Activated CD4-positive, alpha-beta T cell treated with anti-CD3 and anti-CD28 coated beads, Interleukin-2, amount 10 ng/mL, durations not matched to agents 7 days and 5 days (primary cell): Measurements from ENCODE around the gene STRADA. TPM values are rescaled to one million over a fixed set of nuclear protein-coding genes. Genes with fewer than 3 reads are reported as not detected.

Experiments
- CTCF ChIA-PET: fragments of 350-600 bp; sonication (Branson Sonifier 250); formaldehyde crosslinking; loops from one replicate; lab custom pipeline; 2021; ENCODE audit warnings: antibody characterized with exemption; lab: Charles Lee
- POLR2A ChIA-PET: fragments of 350-600 bp; sonication (Branson Sonifier 250); formaldehyde crosslinking; loops from one replicate; lab custom pipeline; 2021; ENCODE audit warnings: antibody characterized with exemption; lab: Charles Lee
- DNase-seq: peaks from one replicate; pipeline ENCODE4 v3.0.0-alpha.2; 2020
- H3K27ac Mint-ChIP-seq: one replicate; pipeline ENCODE4 v1.8.0; 2021; ENCODE audit warnings: mild to moderate bottlenecking, moderate library complexity, mixed read lengths
- H3K27me3 Mint-ChIP-seq: one replicate; pipeline ENCODE4 v1.8.0; 2021; ENCODE audit warnings: mixed read lengths
- H3K36me3 Mint-ChIP-seq: one replicate; pipeline ENCODE4 v1.8.0; 2021; ENCODE audit warnings: low read depth, mixed read lengths
- H3K4me1 Mint-ChIP-seq: one replicate; pipeline ENCODE4 v1.8.0; 2021; ENCODE audit warnings: mixed read lengths
- H3K4me3 Mint-ChIP-seq: one replicate; pipeline ENCODE4 v1.8.0; 2021; ENCODE audit warnings: mild to moderate bottlenecking, moderate library complexity, mixed read lengths
- H3K9me3 Mint-ChIP-seq: one replicate; pipeline ENCODE4 v1.8.0; 2021; ENCODE audit warnings: mixed read lengths
- total RNA-seq, 2 experiments: library from RNA; stranded (reverse); gene quantifications; one replicate each; pipeline ENCODE4 v1.2.3, GENCODE V29; 2021

The STRADA gene
- total RNA-seq, 2 experiments from 2014 or later = 46.8 to 49.0 TPM

DNA sequence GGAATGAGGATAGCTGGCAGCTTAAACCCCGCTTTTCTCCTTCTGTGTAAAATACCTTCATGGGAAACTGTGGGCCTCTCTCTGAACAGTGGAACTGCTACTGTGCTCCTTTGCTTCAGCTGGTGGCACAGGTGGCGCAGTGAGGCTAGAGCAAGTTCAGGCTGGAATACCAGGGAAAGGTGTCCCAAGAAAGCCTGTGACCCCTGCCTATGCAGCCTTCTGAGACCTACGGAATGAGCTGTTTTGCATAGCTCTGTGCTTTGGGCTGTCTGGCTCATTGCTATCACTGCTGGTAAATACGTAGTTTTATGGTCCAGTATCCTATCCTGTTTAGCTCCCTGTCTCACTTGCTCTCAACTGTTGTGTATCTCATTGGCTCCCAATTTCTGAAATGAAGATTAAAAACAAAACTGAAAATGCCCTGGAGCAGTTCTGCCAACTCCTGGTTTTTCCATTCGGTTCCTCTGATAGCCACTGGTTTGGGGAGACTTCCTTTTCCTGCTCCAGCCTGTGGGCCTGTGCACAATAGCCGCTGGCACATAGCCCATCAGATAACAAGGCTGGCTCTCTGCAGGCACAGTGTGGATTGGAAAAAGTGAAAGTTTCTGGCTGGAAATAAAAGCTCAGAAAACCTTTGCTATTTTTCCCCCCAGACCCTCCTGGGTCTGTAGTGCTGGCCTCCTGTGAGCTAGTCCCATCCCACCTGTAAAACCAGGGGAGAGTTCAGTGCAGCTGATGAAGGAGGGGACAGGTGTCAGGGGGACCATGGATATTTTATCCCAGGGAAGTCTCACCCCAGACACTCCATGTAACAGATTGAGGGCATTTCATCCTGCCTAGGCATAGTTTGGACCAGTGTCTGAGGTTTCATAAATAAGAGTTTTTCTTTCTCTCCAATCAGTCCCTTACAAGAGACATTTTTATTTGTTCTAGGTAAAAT, 65.7 kb downstream of the STRADA start:
- Mint-ChIP-seq H3K36me3 (peaks cover 31% of the 10 kb centered on the region), H3K4me1 (peaks cover 3% of the 10 kb centered on the region), H3K27ac (peak overlapping the region; percentile 58), H3K9me3 (no peaks in the 10 kb centered on the region), H3K27me3 (no peaks in the 10 kb centered on the region), H3K4me3 (no peak overlapping the region)
- ChIA-PET CTCF (interaction anchor here (0.5 to 2.0 kb wide), 9 partner anchors 10 to 865 kb away, joined by 3 to 8 read pairs (median 3); no protein-coding TSS in a partner anchor), POLR2A (no interaction called here)
- DNase-seq = no peak

DNA sequence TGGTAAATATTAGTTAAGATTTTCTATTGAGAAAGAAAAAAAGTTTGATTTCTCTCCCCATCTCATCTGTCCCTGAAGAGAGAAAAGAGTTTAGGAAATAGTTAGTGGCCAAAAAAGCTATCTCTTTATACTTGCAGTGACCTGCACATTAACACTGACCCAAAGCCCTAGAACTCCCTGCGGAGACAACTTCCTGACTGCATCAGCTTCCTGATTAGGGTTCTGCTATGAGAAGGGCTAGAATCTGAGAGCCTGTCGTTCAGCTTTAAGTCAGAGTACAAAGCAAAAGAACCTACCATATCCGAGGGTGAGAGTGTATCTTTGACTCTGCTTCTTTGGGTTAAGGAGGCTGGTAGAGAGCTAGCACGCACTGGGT, 66.4 kb downstream of the STRADA start:
- H3K27ac Mint-ChIP-seq = no peak overlapping the region
- H3K4me3 Mint-ChIP-seq = no peak overlapping the region

DNA sequence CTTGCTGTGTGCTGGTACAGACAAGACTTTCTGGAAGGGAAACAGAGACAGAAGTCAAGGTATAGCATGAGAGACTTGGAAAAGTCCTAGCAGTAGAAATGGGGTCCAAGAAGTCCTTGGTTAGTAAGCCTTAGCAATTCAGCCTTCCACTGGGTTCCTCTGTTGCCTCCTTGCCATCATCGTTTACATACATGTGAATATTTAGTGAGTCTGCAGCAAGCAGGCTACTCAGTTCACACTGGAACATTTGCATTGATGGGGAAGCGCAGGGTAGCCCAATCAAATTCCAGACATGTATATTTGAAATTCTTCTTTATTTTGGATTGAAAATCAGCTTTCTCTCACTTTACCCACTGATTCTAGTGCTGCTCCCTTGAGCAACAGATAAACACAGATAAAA, 68.7 kb downstream of the STRADA start:
- Mint-ChIP-seq H3K4me1 (peaks cover 3% of the 10 kb centered on the region), H3K9me3 (no peaks in the 10 kb centered on the region), H3K36me3 (peaks cover 28% of the 10 kb centered on the region), H3K27ac (no peak overlapping the region), H3K27me3 (no peaks in the 10 kb centered on the region), H3K4me3 (no peak overlapping the region)
- DNase-seq = no peak
- ChIA-PET CTCF (no interaction called here), POLR2A (no interaction called here)

More for the DNA sequence above, 66.4 kb downstream of the STRADA start:
- DNase-seq = no peak
- ChIA-PET POLR2A (no interaction called here), CTCF (interaction anchor here (0.5 to 2.0 kb wide), 7 partner anchors 9 to 866 kb away, joined by 3 to 8 read pairs (median 3); no protein-coding TSS in a partner anchor)
- peaks cover 31% of the 10 kb centered on the region for H3K36me3 Mint-ChIP-seq
- no peaks in the 10 kb centered on the region for H3K27me3 Mint-ChIP-seq
- H3K9me3 Mint-ChIP-seq = no peaks in the 10 kb centered on the region
- peaks cover 3% of the 10 kb centered on the region for H3K4me1 Mint-ChIP-seq

DNA sequence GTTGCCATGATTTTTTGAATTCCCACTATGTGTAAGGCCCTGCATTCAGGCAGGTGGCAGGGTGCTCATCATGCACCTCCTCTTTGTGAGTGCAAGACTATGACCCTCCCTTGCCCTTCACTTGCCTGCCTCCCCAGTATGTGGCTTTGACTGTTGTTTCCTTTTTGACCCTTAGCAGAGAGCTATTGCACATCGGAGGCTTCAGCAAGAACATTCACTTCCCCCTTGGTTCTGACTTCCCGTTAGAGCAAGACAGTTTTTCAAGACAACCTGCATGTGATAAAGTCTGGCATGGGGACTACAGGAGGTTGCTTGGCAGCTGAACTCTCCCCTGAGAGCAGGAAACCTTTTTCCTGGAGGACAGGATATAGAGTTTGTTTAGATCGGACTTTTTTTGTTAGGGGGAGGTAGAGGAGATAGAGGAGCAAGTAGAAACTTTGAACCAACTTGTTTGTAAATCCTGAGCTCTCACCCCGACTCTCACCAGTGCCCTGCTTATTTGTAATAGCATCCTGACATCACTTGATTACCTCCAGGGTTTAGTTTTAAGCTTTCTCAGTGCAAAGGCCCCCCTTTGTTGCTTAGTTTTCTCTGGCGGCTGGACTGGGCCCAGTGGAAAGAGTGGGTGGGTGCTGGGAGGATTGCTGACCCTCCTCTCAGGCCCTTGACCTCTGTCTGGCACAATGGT, 75.9 kb downstream of the STRADA start:
- peaks cover 17% of the 10 kb centered on the region for H3K4me1 Mint-ChIP-seq
- ChIA-PET CTCF (interaction anchor here (0.7 to 1.4 kb wide), 5 partner anchors 8 to 108 kb away, joined by 3 to 6 read pairs (median 3); partner anchors contain the start of genes CCDC47 and DDX42), POLR2A (no interaction called here)
- no peaks in the 10 kb centered on the region for H3K27me3 Mint-ChIP-seq
- H3K4me3 Mint-ChIP-seq = no peak overlapping the region
- no peaks in the 10 kb centered on the region for H3K9me3 Mint-ChIP-seq
- H3K36me3 Mint-ChIP-seq = peaks cover 25% of the 10 kb centered on the region
- peak overlapping the region; percentile 68 for H3K27ac Mint-ChIP-seq
- no peak for DNase-seq

DNA sequence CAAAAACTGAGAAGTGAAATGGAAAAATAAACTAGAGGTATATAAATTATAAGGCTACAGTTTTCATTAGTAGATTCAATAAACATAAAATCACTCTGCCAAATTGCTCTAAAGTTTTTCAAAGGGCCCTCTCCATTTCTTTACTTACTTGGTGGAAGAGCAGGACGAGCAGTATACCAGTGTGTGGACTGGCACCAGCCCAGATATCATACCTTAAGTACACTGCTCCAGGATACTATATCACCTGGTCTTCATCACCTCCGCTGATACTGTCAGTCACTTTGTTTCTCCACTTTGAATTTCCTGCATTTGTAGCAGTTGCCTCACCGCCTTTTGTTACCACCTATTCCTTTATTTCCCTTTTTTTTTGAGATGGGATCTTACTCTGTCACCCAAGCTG, 81.7 kb downstream of the STRADA start:
- no peaks in the 10 kb centered on the region for H3K9me3 Mint-ChIP-seq
- H3K4me1 Mint-ChIP-seq = peaks cover 7% of the 10 kb centered on the region
- DNase-seq = no peak
- POLR2A ChIA-PET = no interaction called here
- H3K27ac Mint-ChIP-seq = no peak overlapping the region
- CTCF ChIA-PET = interaction anchor here (0.6 kb wide), 1 partner anchor 15 kb away, joined by 3 read pairs; no protein-coding TSS in a partner anchor
- H3K27me3 Mint-ChIP-seq = no peaks in the 10 kb centered on the region
- no peak overlapping the region for H3K4me3 Mint-ChIP-seq
- H3K36me3 Mint-ChIP-seq = peaks cover 28% of the 10 kb centered on the region

DNA sequence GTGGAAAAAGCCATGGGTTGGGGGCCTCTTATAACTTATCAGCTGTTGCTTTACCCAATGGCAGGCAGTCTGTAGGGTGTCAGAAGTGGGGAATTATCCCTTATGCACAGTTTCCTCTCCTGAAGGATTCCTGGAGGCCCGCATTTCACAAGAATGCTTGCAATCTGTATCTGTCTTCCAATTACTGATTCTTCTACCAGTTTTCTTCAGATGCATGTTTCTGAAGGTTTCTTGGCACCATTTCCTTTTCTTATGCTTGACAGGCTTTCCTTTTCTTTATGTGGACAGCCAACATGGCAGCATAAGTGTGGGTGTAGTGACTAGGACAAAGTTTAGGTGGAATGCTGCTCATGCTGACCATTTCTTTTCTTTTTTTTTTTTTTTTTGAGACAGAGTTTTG, 83.2 kb downstream of the STRADA start:
- no peaks in the 10 kb centered on the region for H3K4me1 Mint-ChIP-seq

DNA sequence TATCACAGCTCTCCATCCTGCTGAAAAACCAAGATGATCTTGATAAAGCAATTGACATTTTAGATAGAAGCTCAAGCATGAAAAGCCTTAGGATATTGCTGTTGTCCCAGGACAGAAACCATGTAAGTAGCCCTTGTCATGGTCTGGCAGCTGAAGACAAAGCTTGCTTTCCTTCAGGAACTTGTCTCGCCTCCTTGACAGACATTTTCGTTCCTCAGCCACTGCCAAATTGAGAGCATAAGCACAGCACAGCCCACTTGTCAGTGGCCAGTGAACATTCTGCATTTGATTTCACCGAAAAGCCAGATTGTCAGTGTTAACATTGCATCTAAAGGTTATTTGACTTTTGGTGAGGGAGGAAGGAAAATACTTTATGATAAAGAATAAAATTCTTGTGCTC, 83.8 kb downstream of the STRADA start:
- no peak overlapping the region for H3K27ac Mint-ChIP-seq

More for the DNA sequence above, 83.2 kb downstream of the STRADA start:
- no peaks in the 10 kb centered on the region for H3K27me3 Mint-ChIP-seq
- no peak for DNase-seq
- H3K27ac Mint-ChIP-seq = no peak overlapping the region
- POLR2A ChIA-PET = no interaction called here
- CTCF ChIA-PET = interaction anchor here (0.6 kb wide), 1 partner anchor 185 kb away, joined by 3 read pairs; no protein-coding TSS in a partner anchor
- H3K9me3 Mint-ChIP-seq = no peaks in the 10 kb centered on the region
- H3K36me3 Mint-ChIP-seq = peaks cover 22% of the 10 kb centered on the region
- no peak overlapping the region for H3K4me3 Mint-ChIP-seq

DNA sequence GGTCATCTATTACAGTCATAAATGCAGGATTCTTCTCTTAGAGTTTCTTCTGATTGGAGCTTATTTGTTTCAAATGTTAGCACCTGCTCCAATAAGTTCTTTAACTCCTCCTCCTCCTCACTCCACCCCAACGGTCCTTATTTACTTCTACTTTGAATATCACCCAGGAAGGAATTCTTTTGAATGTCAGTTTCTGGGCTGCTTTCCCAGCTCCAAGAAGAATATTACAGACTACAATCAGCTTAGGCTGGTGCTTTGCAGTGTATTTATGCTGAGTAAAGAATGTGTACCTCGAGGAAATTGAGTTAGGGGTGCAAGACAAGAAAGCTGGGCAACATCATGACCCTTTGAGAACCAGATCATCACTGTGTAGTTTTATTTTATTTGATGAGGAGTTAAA, 88.5 kb downstream of the STRADA start:
- Mint-ChIP-seq H3K4me3 (no peak overlapping the region), H3K36me3 (peaks cover 38% of the 10 kb centered on the region)

More for the DNA sequence above, 83.8 kb downstream of the STRADA start:
- no peaks in the 10 kb centered on the region for H3K9me3 Mint-ChIP-seq
- ChIA-PET POLR2A (no interaction called here), CTCF (interaction anchor here (1.1 to 1.5 kb wide), 2 partner anchors 9 to 46 kb away, joined by 4 read pairs; no protein-coding TSS in a partner anchor)
- H3K27me3 Mint-ChIP-seq = no peaks in the 10 kb centered on the region
- no peaks in the 10 kb centered on the region for H3K4me1 Mint-ChIP-seq
- H3K4me3 Mint-ChIP-seq = no peak overlapping the region
- no peak for DNase-seq
- H3K36me3 Mint-ChIP-seq = peaks cover 28% of the 10 kb centered on the region

More for the DNA sequence above, 88.5 kb downstream of the STRADA start:
- H3K27ac Mint-ChIP-seq = no peak overlapping the region
- no peaks in the 10 kb centered on the region for H3K27me3 Mint-ChIP-seq
- CTCF ChIA-PET = no interaction called here
- POLR2A ChIA-PET = no interaction called here
- no peak for DNase-seq
- H3K9me3 Mint-ChIP-seq = no peaks in the 10 kb centered on the region
- peaks cover 9% of the 10 kb centered on the region for H3K4me1 Mint-ChIP-seq

Other genes starting within 250 kb of the STRADA start
- gene KCNH6, start 218.4 kb downstream of the STRADA start, total RNA-seq = not detected
- 100 to 1,000 TPM; 135 to 139 TPM for gene DCAF7, start 191.3 kb downstream of the STRADA start, total RNA-seq
- 10 to 100 TPM; 22.3 to 23.8 TPM for gene TACO1, start 140.9 kb downstream of the STRADA start, total RNA-seq
- 10 to 100 TPM; 38.7 to 40.3 TPM for gene MAP3K3, start 119.4 kb downstream of the STRADA start, total RNA-seq
- 100 to 1,000 TPM; 409 to 433 TPM for gene LIMD2, start 41.7 kb downstream of the STRADA start, total RNA-seq
- 10 to 100 TPM; 59.2 to 65.4 TPM for gene CCDC47, start 31.8 kb upstream of the STRADA start, total RNA-seq
- 100 to 1,000 TPM; 122 to 153 TPM for gene DDX42, start 32.4 kb upstream of the STRADA start, total RNA-seq
- gene PSMC5, start 85.6 kb upstream of the STRADA start, total RNA-seq = 100 to 1,000 TPM; 119 to 155 TPM
- gene FTSJ3, start 85.9 kb upstream of the STRADA start, total RNA-seq = 10 to 100 TPM; 49.2 to 55.0 TPM
- 100 to 1,000 TPM; 133 to 138 TPM for gene SMARCD2, start 100.9 kb upstream of the STRADA start, total RNA-seq
- not detected for gene CSH2, start 131.9 kb upstream of the STRADA start, total RNA-seq
- gene GH2, start 140.1 kb upstream of the STRADA start, total RNA-seq = not detected
- not detected for gene CSH1, start 154.8 kb upstream of the STRADA start, total RNA-seq
- gene CSHL1, start 169.5 kb upstream of the STRADA start, total RNA-seq = not detected
- gene GH1, start 177.0 kb upstream of the STRADA start, total RNA-seq = not detected
- gene CD79B, start 190.5 kb upstream of the STRADA start, total RNA-seq = 10 to 100 TPM; 34.6 to 39.9 TPM
- under 1 TPM; 0.04 to 0.17 TPM for gene SCN4A, start 231.1 kb upstream of the STRADA start, total RNA-seq